Stimulated activated CD4-positive, alpha-beta T cell treated with anti-CD3 and anti-CD28 coated beads, Interleukin-4, amount 100 ng/mL, for 24 hours (primary cell): ENCODE data around the gene WFDC5.
"Not testable (repeated sequence)": the region's sequence is repeated elsewhere in the genome, so short reads cannot be mapped to it uniquely, and the experiment has no call there.

Source experiments
- DNase-seq: peaks from one replicate; pipeline ENCODE4 v3.0.0-alpha.2; 2020

Gene WFDC5

DNA sequence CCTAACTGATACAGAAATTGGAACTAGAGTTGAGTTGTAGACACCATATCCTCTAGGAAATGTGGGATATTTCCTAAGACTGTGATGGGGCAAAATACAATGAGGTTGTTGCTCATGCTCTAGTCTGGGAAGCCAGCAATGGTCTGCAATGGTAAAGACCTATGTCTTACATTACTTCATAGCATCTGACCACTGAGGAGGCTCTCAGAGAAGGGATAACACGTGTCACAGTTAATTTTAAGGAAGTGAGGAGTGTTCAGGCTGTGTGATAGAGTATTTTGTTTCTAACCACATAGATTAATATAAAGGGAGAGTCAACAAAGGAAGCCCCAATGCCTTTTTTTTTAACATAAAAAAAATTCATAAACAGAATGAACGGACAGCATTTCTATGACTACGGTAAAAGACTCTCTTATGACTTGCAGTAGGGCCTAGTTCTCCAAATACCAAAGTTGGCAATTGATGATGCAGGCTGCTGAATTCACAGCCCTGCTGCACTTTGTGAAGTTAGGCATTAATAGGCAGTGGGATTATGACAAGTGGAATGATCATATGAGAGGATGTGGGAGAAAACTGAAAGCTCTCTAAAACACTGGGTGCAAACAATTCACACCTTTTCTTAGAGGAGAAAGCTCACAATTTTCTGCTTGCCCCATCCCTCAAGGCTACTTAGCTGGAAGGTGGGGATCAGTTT, 27.7 kb downstream of the WFDC5 start:
- DNase-seq = no peak

DNA sequence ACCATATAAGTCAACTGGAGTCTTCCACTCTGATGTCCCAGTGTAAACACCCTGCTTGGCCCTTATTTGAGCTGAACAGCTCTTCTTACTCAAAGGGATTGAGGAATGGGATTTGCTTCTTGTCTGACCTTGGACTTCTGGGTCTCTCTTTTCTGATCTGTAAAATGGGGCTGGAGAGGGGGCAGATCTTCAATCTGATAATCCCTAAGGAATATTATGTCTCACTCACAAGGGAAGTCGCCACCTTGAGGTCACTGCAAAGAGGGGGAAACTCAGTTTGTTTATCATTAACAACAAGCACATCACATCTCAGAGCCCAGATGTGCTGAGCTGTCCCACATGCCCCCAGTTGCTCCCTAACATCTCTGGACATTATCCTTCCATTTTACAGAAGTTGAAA, 29.1 kb downstream of the WFDC5 start:
- no peak for DNase-seq

DNA sequence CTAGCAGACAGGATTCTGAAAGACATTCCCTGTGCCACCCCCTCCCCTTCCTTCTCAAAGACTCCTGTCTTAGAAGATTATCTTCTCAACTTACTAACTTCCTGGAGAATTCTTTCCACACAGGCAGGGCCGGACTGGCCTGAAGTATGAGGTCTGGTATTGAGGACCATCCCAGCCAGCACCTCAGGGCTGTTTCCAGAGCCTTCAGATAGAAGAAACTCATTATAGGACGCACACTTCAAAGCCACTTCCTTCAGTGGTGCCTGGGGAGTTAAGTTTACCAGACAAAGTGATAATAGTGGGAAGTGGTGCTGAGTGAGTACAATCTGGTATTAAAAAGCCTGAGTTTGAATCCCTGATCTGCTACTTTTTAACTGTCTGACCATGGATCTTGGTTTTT, 29.7 kb downstream of the WFDC5 start:
- no peak for DNase-seq

GRCh38 chr20:45083127-45083526, 31.8 kb downstream of the WFDC5 start:
- no peak for DNase-seq

DNA sequence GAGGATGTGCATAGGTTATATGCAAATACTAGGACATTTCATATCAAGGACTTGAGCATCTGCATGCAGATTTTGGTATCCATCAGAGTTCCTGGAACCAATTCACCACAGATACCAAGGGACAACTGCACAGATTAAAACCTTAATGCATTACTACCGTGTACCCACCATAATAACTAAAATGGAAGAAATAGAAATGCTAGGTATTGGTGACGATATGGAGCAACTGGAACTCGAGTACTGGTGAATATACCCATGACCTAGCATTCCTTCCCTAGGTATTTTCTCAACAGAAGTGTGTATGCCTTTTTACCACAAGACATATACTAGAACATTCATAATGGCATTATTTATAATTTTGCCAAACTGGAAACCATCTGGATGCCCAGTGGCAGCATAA, 32.5 kb downstream of the WFDC5 start:
- no peak for DNase-seq

GRCh38 chr20:45080867-45081624, 33.9 kb downstream of the WFDC5 start:
- no peak for DNase-seq

DNA sequence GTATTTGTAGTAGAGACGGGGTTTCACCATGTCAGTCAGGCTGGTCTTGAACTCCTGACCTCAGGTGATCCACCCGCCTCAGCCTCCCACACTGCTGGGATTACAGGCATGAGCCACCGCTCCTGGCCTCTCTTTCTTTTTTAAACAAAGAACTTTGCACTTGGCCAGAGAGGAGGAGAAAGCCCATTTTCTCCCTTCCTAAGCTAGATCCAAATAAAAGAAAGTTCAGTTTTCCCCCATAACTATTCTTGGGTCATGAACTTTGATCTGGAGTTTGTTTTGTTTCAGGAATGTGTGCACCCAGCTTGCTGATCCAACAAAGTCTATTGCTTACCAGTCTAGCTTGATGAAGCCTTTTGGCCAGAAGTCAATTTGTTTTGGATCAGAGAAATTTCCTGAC, 37.4 kb downstream of the WFDC5 start:
- no peak for DNase-seq

DNA sequence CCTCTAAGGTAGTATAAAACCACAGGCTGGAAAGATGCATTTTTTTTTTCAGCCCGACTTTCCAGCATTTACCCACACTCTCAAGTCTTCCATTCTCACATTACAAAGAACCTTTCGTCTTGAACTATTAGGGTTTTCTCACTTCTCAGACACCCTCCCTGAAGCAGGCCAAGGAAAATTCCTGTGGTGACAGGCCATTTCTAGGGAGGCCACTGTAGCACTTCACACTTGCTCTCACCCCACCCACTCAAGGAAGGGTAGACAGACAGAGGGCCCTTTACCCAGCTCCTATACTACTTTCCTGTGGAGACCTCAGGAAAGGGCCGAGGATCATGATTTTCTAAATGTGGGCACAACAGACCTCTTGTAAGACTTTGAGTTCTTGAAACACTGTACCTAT, 41.8 kb downstream of the WFDC5 start:
- no peak for DNase-seq

- DNase-seq = no peak
Observed at GRCh38 chr20:45072066-45072465, 42.9 kb downstream of the WFDC5 start.

- DNase-seq = no peak
Observed at GRCh38 chr20:45070932-45071632, 43.9 kb downstream of the WFDC5 start.

DNA sequence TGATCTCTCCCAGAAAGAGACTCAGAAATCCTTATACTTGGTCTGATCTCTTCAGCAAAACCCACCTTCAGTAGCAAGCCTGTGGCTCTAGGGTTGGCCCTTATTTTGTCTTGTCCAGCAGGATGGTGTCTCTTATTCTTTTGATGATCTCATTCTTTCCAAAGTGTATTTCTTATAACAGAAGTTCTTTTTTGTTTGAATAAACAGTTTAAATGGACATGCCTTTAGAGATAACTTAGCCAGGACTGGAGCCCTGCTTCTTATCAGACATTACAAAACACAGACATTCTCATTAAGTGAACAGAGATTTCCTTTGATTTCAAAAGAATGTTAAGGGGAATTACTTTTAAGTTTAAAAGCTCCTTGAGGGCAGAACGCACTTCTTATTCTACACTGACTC, 45.7 kb downstream of the WFDC5 start:
- no peak for DNase-seq

DNA sequence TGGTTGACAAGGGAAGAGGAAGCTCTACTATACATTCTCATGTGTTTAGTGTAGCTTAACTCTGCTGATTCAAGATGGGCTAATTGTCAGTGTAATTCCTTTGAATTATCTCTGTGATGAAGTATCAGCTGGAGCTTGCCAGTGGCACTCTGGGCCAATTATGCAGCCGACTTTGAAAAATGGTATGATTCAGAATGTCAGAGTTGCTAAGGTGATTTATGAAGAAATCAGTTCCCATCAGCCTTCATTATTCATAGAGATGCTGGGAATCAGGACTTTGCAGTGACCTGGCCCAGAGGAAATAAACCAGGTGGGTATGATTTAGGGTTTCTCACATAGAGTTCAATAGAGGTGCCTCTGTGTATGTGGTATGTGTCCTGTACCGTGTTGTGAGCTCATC, 47.4 kb downstream of the WFDC5 start:
- DNase-seq = no peak

GRCh38 chr20:45067087-45067486, 47.9 kb downstream of the WFDC5 start:
- DNase-seq = no peak

GRCh38 chr20:45066372-45066771, 48.6 kb downstream of the WFDC5 start:
- no peak for DNase-seq

DNA sequence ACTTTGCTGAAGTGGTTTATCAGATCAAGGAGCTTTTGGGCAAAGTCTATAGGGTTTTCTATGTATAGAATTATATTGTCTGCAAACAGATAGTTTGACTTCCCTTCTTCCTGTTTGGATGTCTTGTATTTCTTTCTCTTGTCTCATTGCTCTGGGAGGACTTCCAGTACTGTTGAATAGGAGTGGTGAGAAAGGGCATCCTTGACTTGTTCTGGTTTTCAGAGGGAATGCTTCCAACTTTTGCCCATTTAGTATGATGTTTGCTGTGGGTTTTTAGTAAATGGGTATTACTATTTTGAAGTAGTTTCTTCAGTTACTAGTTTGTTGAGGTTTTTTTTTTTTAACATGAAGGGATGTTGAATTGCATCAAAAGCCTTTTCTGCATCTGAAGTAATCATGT, 50.2 kb downstream of the WFDC5 start:
- DNase-seq = no peak

DNA sequence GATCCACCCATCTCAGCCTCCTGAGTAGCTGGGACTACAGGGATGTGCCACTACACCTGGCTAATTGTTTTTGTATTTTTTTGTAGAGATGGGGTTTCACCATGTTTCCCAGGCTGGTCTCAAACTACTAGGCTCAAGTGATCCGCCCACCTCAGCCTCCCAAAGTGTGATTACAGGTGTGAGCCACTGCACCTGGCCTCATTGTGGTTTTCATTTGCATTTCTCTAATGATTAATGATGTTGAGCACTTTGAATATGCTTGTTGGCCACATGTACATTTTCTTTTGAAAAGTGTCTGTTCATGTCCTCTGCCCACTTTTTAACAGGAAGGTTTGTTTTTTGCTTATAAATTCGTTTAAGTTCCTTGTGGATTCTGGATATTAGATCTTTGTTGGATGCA, 51.9 kb downstream of the WFDC5 start:
- not testable (repeated sequence) for DNase-seq

DNA sequence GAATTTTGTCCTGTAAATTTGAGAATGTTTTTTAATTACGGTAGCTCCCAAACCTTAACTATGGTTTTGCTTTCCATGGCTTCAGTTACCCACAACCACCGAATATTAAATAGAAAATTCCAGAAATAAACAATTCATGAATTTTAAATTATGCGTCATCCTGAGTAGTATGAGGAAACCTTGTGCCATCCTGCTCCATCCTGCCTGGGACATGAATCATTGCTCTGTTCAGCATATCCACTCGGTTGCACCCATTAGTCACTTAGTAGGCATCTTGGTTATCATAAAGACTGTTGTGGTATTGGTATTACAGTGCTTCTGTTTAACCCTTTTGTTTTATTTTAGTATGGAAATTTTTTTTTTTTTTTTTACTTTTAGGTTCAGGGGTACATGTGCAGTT, 53.7 kb downstream of the WFDC5 start:
- no peak for DNase-seq

- DNase-seq = no peak
Observed at GRCh38 chr20:45060294-45060693, 54.7 kb downstream of the WFDC5 start.
